ENCODE results near the gene KCNQ1. TPM values are rescaled to one million over a fixed set of nuclear protein-coding genes. Genes with fewer than 3 reads are reported as not detected.

The KCNQ1 gene
- total and polyA plus RNA-seq, 2 of the 13 experiments (the other 11 are each of a cell fraction or from before 2014, with no cell fraction given): 0.02 to 0.08 TPM

DNA sequence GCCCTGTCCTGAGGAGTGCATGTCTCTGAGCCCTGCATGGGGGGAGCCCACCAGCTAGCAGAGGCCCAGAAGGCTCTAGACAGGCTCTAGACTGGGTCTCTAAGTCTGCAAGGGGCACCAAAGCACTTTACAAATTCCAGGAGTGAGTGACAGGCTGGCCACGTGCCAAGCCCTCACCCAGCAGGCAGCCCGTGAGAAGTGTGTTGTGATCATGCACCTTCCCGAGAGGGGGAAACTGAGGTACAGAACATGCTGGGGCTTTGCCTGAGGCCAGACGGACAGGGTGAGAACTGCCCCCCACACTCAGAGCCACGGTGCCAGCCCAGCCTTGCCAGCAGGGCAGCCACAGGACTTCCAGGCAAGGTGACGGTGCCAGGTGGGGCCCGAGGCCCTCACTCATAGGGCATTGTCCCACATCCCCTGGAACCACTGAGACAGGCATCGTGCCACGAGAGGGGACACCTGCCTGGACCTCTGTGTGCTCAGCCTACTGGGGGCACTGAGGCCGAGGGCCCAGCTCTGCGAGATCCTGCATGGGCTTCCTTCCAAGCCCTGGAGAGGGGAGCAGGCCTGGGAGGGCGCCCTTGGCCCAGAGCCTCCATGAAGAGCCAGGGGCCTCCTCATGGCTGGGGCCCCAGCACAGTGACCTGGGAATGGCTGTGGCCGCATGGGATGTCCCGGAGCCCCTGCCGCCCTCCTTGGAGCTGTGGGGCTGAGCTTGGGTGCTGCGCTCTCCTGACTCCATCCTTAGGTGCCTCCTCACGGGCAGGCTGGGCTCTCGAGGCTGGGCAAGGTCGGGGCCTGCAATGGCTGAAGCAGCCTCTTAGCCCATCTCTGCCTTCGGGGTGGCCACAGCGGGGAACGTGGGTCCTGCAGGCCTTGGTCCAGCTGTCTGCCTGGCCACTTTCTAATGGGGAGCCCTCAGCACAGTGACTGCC lies 133.5 kb downstream of the KCNQ1 start:
- H3K27me3 ChIP-seq (ENCODE audit: control insufficient read depth in 1 of 2, insufficient read depth in 2 of 2, low read length in 2 of 2): peaks cover 25 to 93% of the 10 kb centered on the region in 2 experiments
- FAIRE-seq (no peak), ATAC-seq (0 out of 3 replicates have a peak, but pooled peaks have one; percentile 5), DNase-seq (ENCODE audit: low spot score) (no peak)
- H4K20me1 ChIP-seq (ENCODE audit: insufficient read depth, low read length): no peaks in the 10 kb centered on the region
- no peak overlapping the region for H2AFZ ChIP-seq (ENCODE audit: low read length)
- WGBS (ENCODE audit: low lambda C conversion rate): 21% methylated on average over 6 of the region's 22 CpGs
- no TSS peak for BruUV-seq (replicated peaks)
- no peak overlapping the region for H3K9ac ChIP-seq (ENCODE audit: insufficient read depth, low read depth, low read length)
- H3K4me1 ChIP-seq (ENCODE audit: insufficient read depth, low read length): no peaks in the 10 kb centered on the region
- ChIA-PET POLR2A (no interaction called here), CTCF (ENCODE audit: low intra/inter-chr PET ratio, low total read pairs) (no interaction called here)
- in situ Hi-C loops (cut with HindIII; ENCODE audit: extremely low pct_ligation_motif_present, low pct_unique_long_range_greater_than_20kb): no loop called here
- no peak overlapping the region for H3K27ac ChIP-seq (ENCODE audit: extremely low read length, insufficient read depth, low read length)
- H3K4me3 ChIP-seq (replicated peaks in 1 of 3; ENCODE audit: insufficient read depth in 1 of 3, low read depth in 2 of 3, low read length in 3 of 3): no peak overlapping the region
- TF ChIP-seq HNRNPL (IDR thresholded peaks at IDR 0.05; ENCODE audit: low read depth, low read length) (0 out of 2 replicates have a peak, but pooled peaks have one; percentile 30), ESRRA (CRISPR knock-in tag; IDR thresholded peaks at IDR 0.05; ENCODE audit: low read depth) (no peak), POLR2G (IDR thresholded peaks at IDR 0.05; ENCODE audit: low read depth, low read length) (no peak), GZF1 (CRISPR knock-in tag; IDR thresholded peaks at IDR 0.05) (no peak)
- H3K36me3 ChIP-seq (replicated peaks in 1 of 2; ENCODE audit: control insufficient read depth in 1 of 2, insufficient read depth in 2 of 2, low read length in 2 of 2): no peaks in the 10 kb centered on the region
- intact Hi-C loops (cut with micrococcal nuclease; ENCODE audit: unreplicated experiment): no loop called here
- H3K79me2 ChIP-seq (ENCODE audit: insufficient read depth, low read length): no peaks in the 10 kb centered on the region
- H3K9me3 ChIP-seq (ENCODE audit: low read length): no peaks in the 10 kb centered on the region
- H3K4me2 ChIP-seq (ENCODE audit: low read depth, low read length): no peak overlapping the region

GRCh38 chr11:2578929-2579270 lies 134.1 kb downstream of the KCNQ1 start:
- DNase-seq (ENCODE audit: low spot score) (no peak), FAIRE-seq (no peak), ATAC-seq (no peak)
- BruUV-seq (replicated peaks): no TSS peak
- H3K27me3 ChIP-seq (ENCODE audit: control insufficient read depth in 1 of 2, insufficient read depth in 2 of 2, low read length in 2 of 2): peaks cover 23 to 91% of the 10 kb centered on the region in 2 experiments
- H3K9ac ChIP-seq (ENCODE audit: insufficient read depth, low read depth, low read length): no peak overlapping the region
- H3K27ac ChIP-seq (ENCODE audit: extremely low read length, insufficient read depth, low read length): no peak overlapping the region
- no peaks in the 10 kb centered on the region for H3K9me3 ChIP-seq (ENCODE audit: low read length)
- intact Hi-C loops (cut with micrococcal nuclease; ENCODE audit: unreplicated experiment): no loop called here
- no peaks in the 10 kb centered on the region for H3K36me3 ChIP-seq (replicated peaks in 1 of 2; ENCODE audit: control insufficient read depth in 1 of 2, insufficient read depth in 2 of 2, low read length in 2 of 2)
- no peak overlapping the region for H3K4me2 ChIP-seq (ENCODE audit: low read depth, low read length)
- H4K20me1 ChIP-seq (ENCODE audit: insufficient read depth, low read length): no peaks in the 10 kb centered on the region
- ChIA-PET POLR2A (no interaction called here), CTCF (ENCODE audit: low intra/inter-chr PET ratio, low total read pairs) (no interaction called here)
- TF ChIP-seq E2F1 (CRISPR knock-in tag; IDR thresholded peaks at IDR 0.05): no peak
- TF ChIP-seq JUND (CRISPR knock-in tag; IDR thresholded peaks at IDR 0.05): no peak
- no peak for TF ChIP-seq ZNF441 (CRISPR knock-in tag; IDR thresholded peaks at IDR 0.05; ENCODE audit: borderline replicate concordance)
- TF ChIP-seq ZC3H13 (CRISPR knock-in tag; IDR thresholded peaks at IDR 0.05): no peak
- TF ChIP-seq ZFP1 (CRISPR knock-in tag; IDR thresholded peaks at IDR 0.05): no peak
- in situ Hi-C loops (cut with HindIII; ENCODE audit: extremely low pct_ligation_motif_present, low pct_unique_long_range_greater_than_20kb): no loop called here
- no peak overlapping the region for H3K4me3 ChIP-seq (replicated peaks in 1 of 3; ENCODE audit: insufficient read depth in 1 of 3, low read depth in 2 of 3, low read length in 3 of 3)
- WGBS (ENCODE audit: low lambda C conversion rate): 40% methylated on average over 1 of the region's 7 CpGs
- no peaks in the 10 kb centered on the region for H3K79me2 ChIP-seq (ENCODE audit: insufficient read depth, low read length)
- H2AFZ ChIP-seq (ENCODE audit: low read length): no peak overlapping the region
- no peaks in the 10 kb centered on the region for H3K4me1 ChIP-seq (ENCODE audit: insufficient read depth, low read length)

Data from HepG2 (cell line).